NT2/D1 (cell line): Measurements from ENCODE around the gene CLCN5.

Experiments used
- SUZ12 ChIP-seq: IDR thresholded peaks from 2 replicates; pipeline ENCODE4 v1.6.1; 2011; ENCODE audit not compliant: insufficient read length, insufficient read depth; ENCODE audit errors: extremely low read depth
- ZNF274 ChIP-seq: IDR thresholded peaks from 2 replicates; pipeline ENCODE4 v1.6.1; 2011; ENCODE audit warnings: mild to moderate bottlenecking, low read depth, low read length

GRCh38 chrX:49976682-49977197 lies 54.3 kb downstream of the CLCN5 start:
- no peak for TF ChIP-seq SUZ12
- no peak for TF ChIP-seq ZNF274
